Right lung (tissue), 5 donors: ENCODE results near the gene ZNF341. TPM values are rescaled to one million over a fixed set of nuclear protein-coding genes. Genes with fewer than 3 reads are reported as not detected.

Source experiments
- DNase-seq, 2 donors: peaks; one replicate each; pipeline ENCODE4 v3.0.0-alpha.2; 2013
- polyA plus RNA-seq, 5 donors: library from polyadenylated mRNA; unstranded; fragments of 120-200 nt; gene quantifications; one replicate each; pipeline versions ENCODE4 v1.2.1 to v1.2.3, GENCODE V29; 2013; ENCODE audit warnings: inconsistent platforms in 1 of 5, low replicate concordance in 1 of 5; ENCODE audit not compliant: insufficient read length in 5 of 5, insufficient read depth in 1 of 5

The ZNF341 gene
- polyA plus RNA-seq, 5 donors, result 3.0 to 5.3 (median 4.0) TPM

- no peak for DNase-seq
These were observed 91.2 kb downstream of the ZNF341 start for GRCh38 chr20:33822991-33823390.

GRCh38 chr20:33824852-33825251 lies 93.1 kb downstream of the ZNF341 start:
- DNase-seq, result no peak

- no peak for DNase-seq
These were observed 93.8 kb downstream of the ZNF341 start for GRCh38 chr20:33825340-33826269.

- DNase-seq, result no peak
These were observed 94.6 kb downstream of the ZNF341 start for GRCh38 chr20:33826270-33826897.

GRCh38 chr20:33827109-33827508 lies 95.3 kb downstream of the ZNF341 start:
- no peak for DNase-seq

GRCh38 chr20:33827634-33828325 lies 96.0 kb downstream of the ZNF341 start:
- no peak for DNase-seq

GRCh38 chr20:33828326-33828844 lies 96.6 kb downstream of the ZNF341 start:
- no peak for DNase-seq

GRCh38 chr20:33828967-33829560 lies 97.3 kb downstream of the ZNF341 start:
- DNase-seq, result no peak

GRCh38 chr20:33829636-33830035 lies 97.8 kb downstream of the ZNF341 start:
- DNase-seq, result no peak

- DNase-seq, result no peak
These were observed 98.6 kb downstream of the ZNF341 start for GRCh38 chr20:33830371-33830770.

- peak in 1 of 2 donors; percentile 55 for DNase-seq
These were observed 100.5 kb downstream of the ZNF341 start for GRCh38 chr20:33832103-33832804.

GRCh38 chr20:33833333-33833732 lies 101.5 kb downstream of the ZNF341 start:
- DNase-seq, result no peak

- DNase-seq, result no peak
These were observed 103.9 kb downstream of the ZNF341 start for GRCh38 chr20:33835615-33836172.

GRCh38 chr20:33836277-33836676 lies 104.5 kb downstream of the ZNF341 start:
- DNase-seq, result no peak

GRCh38 chr20:33837096-33837830 lies 105.5 kb downstream of the ZNF341 start:
- no peak for DNase-seq

- no peak for DNase-seq
These were observed 106.5 kb downstream of the ZNF341 start for GRCh38 chr20:33838035-33838864.

GRCh38 chr20:33839591-33839990 lies 107.8 kb downstream of the ZNF341 start:
- no peak for DNase-seq

GRCh38 chr20:33840160-33840559 lies 108.4 kb downstream of the ZNF341 start:
- DNase-seq, result no peak

- DNase-seq, result no peak
These were observed 109.1 kb downstream of the ZNF341 start for GRCh38 chr20:33840759-33841435.
